IMR-90 (cell line): ENCODE data around the gene TRPM6. TPM values are rescaled to one million over a fixed set of nuclear protein-coding genes. Genes with fewer than 3 reads are reported as not detected.

Experiments used
- ATAC-seq: fragments of 200-7000 bp; cut with Tn5 transposase; 2 replicates; pipeline ENCODE4 v1.9.1; 2020; ENCODE audit warnings: low read depth, mild to moderate bottlenecking, moderate library complexity
- BruUV-seq: library from RNA; stranded (reverse); fragments of 400-500 nt; replicated peaks from 2 replicates; lab custom pipeline; 2021; lab: Mats Ljungman, UMichigan
- CTCF ChIA-PET: fragments of 300-600 bp; formaldehyde crosslinking; extraction: SDS; loops from one replicate; lab custom pipeline; 2021; ENCODE audit warnings: antibody characterized with exemption; lab: Yijun Ruan, JAX
- POLR2A ChIA-PET: fragments of 300-600 bp; sonication (Branson Sonifier 250); formaldehyde crosslinking; loops from one replicate; lab custom pipeline; 2022; ENCODE audit warnings: antibody characterized with exemption; ENCODE audit not compliant: unreplicated experiment; lab: Charles Lee
- DNase-seq: peaks from one replicate; pipeline ENCODE4 v3.0.0; 2013
- H2AFZ ChIP-seq: replicated peaks from 2 replicates; pipeline ENCODE3; 2013; ENCODE audit warnings: low read length, mild to moderate bottlenecking; ENCODE audit not compliant: poor library complexity
- H2AK5ac ChIP-seq: 2 replicates; pipeline ENCODE4 v1.6.1; 2013; ENCODE audit warnings: low read depth, low read length, inconsistent platforms
- H2AK9ac ChIP-seq: replicated peaks from 2 replicates; pipeline ENCODE3; 2013; ENCODE audit warnings: mild to moderate bottlenecking, low read depth, low read length, moderate library complexity; ENCODE audit not compliant: poor library complexity
- H2BK120ac ChIP-seq: 2 replicates; pipeline ENCODE4 v1.6.1; 2013; ENCODE audit warnings: low read depth, low read length, inconsistent platforms
- H2BK15ac ChIP-seq: 3 replicates; pipeline ENCODE4 v1.6.1; 2013; ENCODE audit warnings: low read depth, low read length, inconsistent platforms
- H2BK20ac ChIP-seq: 2 replicates; pipeline ENCODE4 v1.6.1; 2013; ENCODE audit warnings: low read depth, mild to moderate bottlenecking, inconsistent platforms, low read length, moderate library complexity
- H2BK5ac ChIP-seq: 2 replicates; pipeline ENCODE4 v1.6.1; 2013; ENCODE audit warnings: mild to moderate bottlenecking, low read depth, low read length, inconsistent platforms; ENCODE audit not compliant: poor library complexity, severe bottlenecking
- H3K14ac ChIP-seq: replicated peaks from 2 replicates; pipeline ENCODE4 v1.6.1; 2013; ENCODE audit warnings: low read depth, low read length, inconsistent platforms
- H3K18ac ChIP-seq: 2 replicates; pipeline ENCODE4 v1.6.1; 2013; ENCODE audit warnings: low read depth, low read length, control low read depth
- H3K23ac ChIP-seq: 2 replicates; pipeline ENCODE4 v1.6.1; 2013; ENCODE audit warnings: low read depth, low read length, inconsistent platforms
- H3K27ac ChIP-seq: 2 replicates; pipeline ENCODE4 v1.5.1; 2013; ENCODE audit warnings: mild to moderate bottlenecking, control low read depth, low read length; ENCODE audit not compliant: insufficient read depth
- H3K27me3 ChIP-seq: 2 replicates; pipeline ENCODE4 v1.6.1; 2013; ENCODE audit warnings: low read length; ENCODE audit not compliant: control insufficient read depth, insufficient read depth
- H3K36me3 ChIP-seq: 2 replicates; pipeline ENCODE4 v1.6.1; 2013; ENCODE audit warnings: low read length, mixed read lengths; ENCODE audit not compliant: control insufficient read depth, insufficient read depth
- H3K4ac ChIP-seq: 2 replicates; pipeline ENCODE4 v1.6.1; 2013; ENCODE audit warnings: low read depth, low read length, inconsistent platforms
- H3K4me1 ChIP-seq: 2 replicates; pipeline ENCODE4 v1.6.1; 2013; ENCODE audit warnings: low read length, mixed read lengths; ENCODE audit not compliant: control insufficient read depth, insufficient read depth
- H3K4me2 ChIP-seq: 2 replicates; pipeline ENCODE4 v1.6.1; 2013; ENCODE audit warnings: low read depth, mild to moderate bottlenecking, control low read depth, low read length, moderate library complexity
- H3K4me3 ChIP-seq: 2 replicates; pipeline ENCODE4 v1.5.1; 2013; ENCODE audit warnings: low read depth, mild to moderate bottlenecking, control low read depth, low read length, moderate library complexity; ENCODE audit not compliant: insufficient read depth
- H3K56ac ChIP-seq: 2 replicates; pipeline ENCODE4 v1.6.1; 2013; ENCODE audit warnings: low read length, inconsistent platforms; ENCODE audit not compliant: insufficient read depth; ENCODE audit errors: extremely low read depth
- H3K79me1 ChIP-seq, 2 experiments: 2 replicates each; pipeline ENCODE4 v1.6.1; 2013; ENCODE audit warnings: low read length in 2 of 2, inconsistent platforms in 1 of 2, low read depth in 1 of 2
- H3K9ac ChIP-seq: 2 replicates; pipeline ENCODE4 v1.6.1; 2013; ENCODE audit warnings: low read depth, low read length, control low read depth
- H3K9me1 ChIP-seq: 2 replicates; pipeline ENCODE4 v1.6.1; 2013; ENCODE audit warnings: low read length, inconsistent platforms; ENCODE audit not compliant: insufficient read depth
- H3K9me3 ChIP-seq: 2 replicates; pipeline ENCODE4 v1.6.1; 2013; ENCODE audit warnings: low read length; ENCODE audit not compliant: control insufficient read depth, insufficient read depth
- H4K20me1 ChIP-seq: 2 replicates; pipeline ENCODE4 v1.6.1; 2013; ENCODE audit warnings: low read length, inconsistent platforms; ENCODE audit not compliant: insufficient read depth
- H4K5ac ChIP-seq: 2 replicates; pipeline ENCODE4 v1.6.1; 2013; ENCODE audit warnings: mild to moderate bottlenecking, low read depth, low read length, control low read depth
- H4K8ac ChIP-seq, 2 experiments: 2 replicates each; pipeline ENCODE4 v1.6.1; 2013; ENCODE audit warnings: low read depth in 2 of 2, low read length in 2 of 2, control low read depth in 1 of 2, inconsistent platforms in 1 of 2
- H4K91ac ChIP-seq: 2 replicates; pipeline ENCODE4 v1.6.1; 2013; ENCODE audit warnings: low read depth, low read length, inconsistent platforms; ENCODE audit not compliant: insufficient read depth
- BHLHE40 ChIP-seq: fragments of 150-350 bp; IDR thresholded peaks from 2 replicates; pipeline ENCODE4 v1.6.1; 2016; ENCODE audit warnings: mild to moderate bottlenecking, low read depth, low read length
- CEBPB ChIP-seq: IDR thresholded peaks from 2 replicates; pipeline ENCODE4 v1.6.1; 2012; ENCODE audit warnings: low read depth, low read length, improper control_type of control experiment
- CHD1 ChIP-seq: IDR thresholded peaks from 2 replicates; pipeline ENCODE4 v1.6.1; 2012; ENCODE audit warnings: low read depth, low read length, improper control_type of control experiment
- FOS ChIP-seq: fragments of 150-350 bp; IDR thresholded peaks from 2 replicates; pipeline ENCODE4 v1.6.1; 2016; ENCODE audit warnings: low read depth, low read length
- MAFK ChIP-seq: IDR thresholded peaks from 2 replicates; pipeline ENCODE4 v1.6.1; 2012; ENCODE audit warnings: low read depth, low read length, improper control_type of control experiment
- MAZ ChIP-seq: IDR thresholded peaks from 2 replicates; pipeline ENCODE4 v1.6.1; 2012; ENCODE audit warnings: low read depth, mild to moderate bottlenecking, low read length, improper control_type of control experiment, moderate library complexity, borderline replicate concordance
- MXI1 ChIP-seq: IDR thresholded peaks from 2 replicates; pipeline ENCODE4 v1.6.1; 2012; ENCODE audit warnings: low read depth, mild to moderate bottlenecking, low read length, moderate library complexity, borderline replicate concordance
- NFE2L2 ChIP-seq: fragments of 150-350 bp; IDR thresholded peaks from 2 replicates; pipeline ENCODE4 v1.6.1; 2016; ENCODE audit warnings: low read depth, mild to moderate bottlenecking, low read length
- POLR2A ChIP-seq: IDR thresholded peaks from 2 replicates; pipeline ENCODE4 v1.6.1; 2012; ENCODE audit warnings: mild to moderate bottlenecking, low read depth, low read length
- RAD21 ChIP-seq: IDR thresholded peaks from 2 replicates; pipeline ENCODE4 v1.6.1; 2012; ENCODE audit warnings: low read length, improper control_type of control experiment
- RCOR1 ChIP-seq: IDR thresholded peaks from 2 replicates; pipeline ENCODE4 v1.6.1; 2012; ENCODE audit warnings: mild to moderate bottlenecking, low read length, improper control_type of control experiment; ENCODE audit not compliant: insufficient replicate concordance
- SMC3 ChIP-seq: fragments of 150-350 bp; IDR thresholded peaks from 2 replicates; pipeline ENCODE4 v1.6.1; 2016; ENCODE audit warnings: low read depth, mild to moderate bottlenecking, antibody characterized with exemption, low read length, moderate library complexity
- WGBS, 2 experiments: methylation state at CpG; one replicate each; pipeline versions ENCODE4 v1.1.5 to v1.1.7; 2013; ENCODE audit warnings: missing lambda C conversion rate in 2 of 2; ENCODE audit not compliant: insufficient read length in 1 of 2; ENCODE audit errors: extremely low coverage in 2 of 2; 5-methylcytosine and 5-hydroxymethylcytosine counted together
- dilution Hi-C: fragments of 300-500 bp; cut with HindIII; formaldehyde crosslinking; loops from one replicate; pipeline ENCODE4 v1.14.3; 2018; ENCODE audit warnings: low sequenced_read_pairs; ENCODE audit not compliant: unreplicated experiment
- in situ Hi-C: fragments of 300-500 bp; cut with MboI; formaldehyde crosslinking; loops from 3 replicates; pipeline ENCODE4 v1.14.3; 2019; ENCODE audit warnings: low sequenced_read_pairs, inconsistent platforms, mixed read lengths
- intact Hi-C: fragments of 100-400 bp; cut with micrococcal nuclease; formaldehyde crosslinking; loops from 2 replicates; pipeline ENCODE4 v1.10.0; 2022
- polyA plus RNA-seq, 3 experiments: library from polyadenylated mRNA; depleted of rRNA; stranded (reverse); fragments of >200 nt; gene quantifications; 2 replicates each; pipeline ENCODE4 v1.2.3, GENCODE V29; 2012; ENCODE audit warnings: low replicate concordance in 1 of 3
- total RNA-seq: library from RNA; depleted of rRNA; stranded (reverse); fragments of >200 nt; gene quantifications from 2 replicates; pipeline ENCODE4 v1.2.3, GENCODE V29; 2012
- TF ChIP-seq, protein P1 (sequence below): fragments of 150-350 bp; IDR thresholded peaks from 2 replicates; pipeline ENCODE4 v1.6.1; 2017; ENCODE audit warnings: mild to moderate bottlenecking, antibody characterized with exemption, low read length, low read depth
- TF ChIP-seq, protein P2 (sequence below): fragments of 150-350 bp; IDR thresholded peaks from 2 replicates; pipeline ENCODE4 v1.6.1; 2016; ENCODE audit warnings: low read depth, mild to moderate bottlenecking, low read length, moderate library complexity, borderline replicate concordance
- TF ChIP-seq, protein P3 (sequence below): conservative IDR thresholded peaks from 2 replicates; pipeline ENCODE4 v1.5.1; 2012; ENCODE audit warnings: mild to moderate bottlenecking, low read depth, low read length, improper control_type of control experiment

Gene TRPM6
- total and polyA plus RNA-seq, 2 of the 4 experiments (the other 2 are of a cell fraction): under 0.01 to 0.02 TPM

DNA sequence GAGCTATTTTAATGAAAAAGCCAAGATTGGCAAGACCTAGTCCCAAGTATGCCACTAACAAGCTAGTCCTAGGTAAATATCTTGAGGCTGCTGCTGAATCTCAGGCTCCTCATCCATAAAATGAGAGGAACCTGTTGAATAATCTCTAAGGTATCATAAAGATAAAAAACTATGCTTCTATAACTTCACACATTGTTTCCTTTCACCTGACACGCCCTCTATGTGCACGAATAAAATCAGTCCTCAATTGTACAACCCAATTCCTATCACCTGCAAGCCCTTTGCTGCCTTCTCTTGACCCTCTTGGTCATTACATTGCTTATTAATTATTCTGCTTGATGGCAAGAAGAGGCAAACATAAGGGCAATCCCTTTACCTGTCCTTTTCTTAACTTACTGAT lies 69.9 kb downstream of the TRPM6 start:
- Histone ChIP-seq H2AFZ (no peak overlapping the region), H3K18ac (no peak overlapping the region), H3K4me2 (no peak overlapping the region), H3K4me1 (no peaks in the 10 kb centered on the region), H3K4me3 (no peak overlapping the region), H3K56ac (no peak overlapping the region), H3K4ac (no peak overlapping the region), H3K27me3 (no peaks in the 10 kb centered on the region; the same call in 1 of the 2 replicates), H3K9me3 (no peaks in the 10 kb centered on the region), H2AK9ac (no peak overlapping the region), H3K79me1 (no peaks in the 10 kb centered on the region), H2BK5ac (no peak overlapping the region), H3K36me3 (no peaks in the 10 kb centered on the region), H4K5ac (no peak overlapping the region), H4K8ac (no peak overlapping the region), H3K9ac (no peak overlapping the region), H3K14ac (no peak overlapping the region), H2AK5ac (no peak overlapping the region), H4K20me1 (no peaks in the 10 kb centered on the region), H2BK20ac (no peak overlapping the region), H2BK120ac (no peak overlapping the region), H3K9me1 (no peaks in the 10 kb centered on the region), H4K91ac (no peak overlapping the region), H2BK15ac (no peak overlapping the region), H3K23ac (no peak overlapping the region), H3K27ac (no peak overlapping the region)
- ATAC-seq: no peak
- intact Hi-C loops: loop anchor here (10.0 kb wide), 1 partner anchor 117 kb away; no protein-coding TSS in a partner anchor
- BruUV-seq: no TSS peak
- no CpG with 5 or more reads among the region's 2 CpGs for WGBS, 2 experiments
- ChIA-PET POLR2A (no interaction called here), CTCF (no interaction called here)
- dilution Hi-C loops: no loop called here
- DNase-seq: no peak
- no peak for TF ChIP-seq FOS
- TF ChIP-seq MAZ: no peak
- TF ChIP-seq RCOR1: no peak
- no peak for TF ChIP-seq MAFK
- TF ChIP-seq, protein P1, sequence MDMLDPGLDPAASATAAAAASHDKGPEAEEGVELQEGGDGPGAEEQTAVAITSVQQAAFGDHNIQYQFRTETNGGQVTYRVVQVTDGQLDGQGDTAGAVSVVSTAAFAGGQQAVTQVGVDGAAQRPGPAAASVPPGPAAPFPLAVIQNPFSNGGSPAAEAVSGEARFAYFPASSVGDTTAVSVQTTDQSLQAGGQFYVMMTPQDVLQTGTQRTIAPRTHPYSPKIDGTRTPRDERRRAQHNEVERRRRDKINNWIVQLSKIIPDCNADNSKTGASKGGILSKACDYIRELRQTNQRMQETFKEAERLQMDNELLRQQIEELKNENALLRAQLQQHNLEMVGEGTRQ: no peak
- no peak for TF ChIP-seq NFE2L2
- no peak for TF ChIP-seq BHLHE40
- TF ChIP-seq, protein P2, sequence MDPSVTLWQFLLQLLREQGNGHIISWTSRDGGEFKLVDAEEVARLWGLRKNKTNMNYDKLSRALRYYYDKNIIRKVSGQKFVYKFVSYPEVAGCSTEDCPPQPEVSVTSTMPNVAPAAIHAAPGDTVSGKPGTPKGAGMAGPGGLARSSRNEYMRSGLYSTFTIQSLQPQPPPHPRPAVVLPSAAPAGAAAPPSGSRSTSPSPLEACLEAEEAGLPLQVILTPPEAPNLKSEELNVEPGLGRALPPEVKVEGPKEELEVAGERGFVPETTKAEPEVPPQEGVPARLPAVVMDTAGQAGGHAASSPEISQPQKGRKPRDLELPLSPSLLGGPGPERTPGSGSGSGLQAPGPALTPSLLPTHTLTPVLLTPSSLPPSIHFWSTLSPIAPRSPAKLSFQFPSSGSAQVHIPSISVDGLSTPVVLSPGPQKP: no peak
- no peak for TF ChIP-seq MXI1
- TF ChIP-seq POLR2A: no peak
- TF ChIP-seq SMC3: no peak
- no peak for TF ChIP-seq RAD21
- no peak for TF ChIP-seq CHD1
- no peak for TF ChIP-seq CEBPB
- TF ChIP-seq, protein P3, sequence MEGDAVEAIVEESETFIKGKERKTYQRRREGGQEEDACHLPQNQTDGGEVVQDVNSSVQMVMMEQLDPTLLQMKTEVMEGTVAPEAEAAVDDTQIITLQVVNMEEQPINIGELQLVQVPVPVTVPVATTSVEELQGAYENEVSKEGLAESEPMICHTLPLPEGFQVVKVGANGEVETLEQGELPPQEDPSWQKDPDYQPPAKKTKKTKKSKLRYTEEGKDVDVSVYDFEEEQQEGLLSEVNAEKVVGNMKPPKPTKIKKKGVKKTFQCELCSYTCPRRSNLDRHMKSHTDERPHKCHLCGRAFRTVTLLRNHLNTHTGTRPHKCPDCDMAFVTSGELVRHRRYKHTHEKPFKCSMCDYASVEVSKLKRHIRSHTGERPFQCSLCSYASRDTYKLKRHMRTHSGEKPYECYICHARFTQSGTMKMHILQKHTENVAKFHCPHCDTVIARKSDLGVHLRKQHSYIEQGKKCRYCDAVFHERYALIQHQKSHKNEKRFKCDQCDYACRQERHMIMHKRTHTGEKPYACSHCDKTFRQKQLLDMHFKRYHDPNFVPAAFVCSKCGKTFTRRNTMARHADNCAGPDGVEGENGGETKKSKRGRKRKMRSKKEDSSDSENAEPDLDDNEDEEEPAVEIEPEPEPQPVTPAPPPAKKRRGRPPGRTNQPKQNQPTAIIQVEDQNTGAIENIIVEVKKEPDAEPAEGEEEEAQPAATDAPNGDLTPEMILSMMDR: no peak
- in situ Hi-C loops: no loop called here
